Stomach (tissue), 9 donors: ENCODE data around the gene DCP1B. TPM values are rescaled to one million over a fixed set of nuclear protein-coding genes. Genes with fewer than 3 reads are reported as not detected.
A peak's percentile ranks its signal among the peaks of the same experiment; 100 is the strongest.

ENCODE experiments used
- DNase-seq, 2 donors: peaks; one replicate each; pipeline versions ENCODE4 v3.0.0 to v3.0.0-alpha.2; 2013 to 2019
- H3K27ac ChIP-seq, 5 donors: fragments of 200-600 bp in 4 of 5; sonication (generic) in 4 of 5; one replicate each; pipeline ENCODE4 v1.5.1; 2013 to 2019; ENCODE audit warnings: mild to moderate bottlenecking in 1 of 5, moderate library complexity in 1 of 5
- H3K27me3 ChIP-seq, 3 donors: fragments of 200-600 bp; sonication (generic); one replicate each; pipeline ENCODE4 v1.5.1; 2017 to 2019; ENCODE audit warnings: mixed run types in 1 of 3
- H3K36me3 ChIP-seq, 4 donors: fragments of 200-600 bp; sonication (generic); 1 replicate in 3 of 4; 2 replicates in 1 of 4; pipeline ENCODE4 v1.5.1; 2016 to 2019
- H3K4me1 ChIP-seq, 4 donors: fragments of 200-600 bp; sonication (generic); one replicate each; pipeline ENCODE4 v1.5.1; 2016 to 2019
- H3K4me3 ChIP-seq, 4 donors: fragments of 200-600 bp; sonication (generic) in 3 of 4; one replicate each; pipeline ENCODE4 v1.5.1; 2016 to 2019; ENCODE audit warnings: mild to moderate bottlenecking in 1 of 4
- H3K9me3 ChIP-seq, 4 donors: fragments of 200-600 bp; sonication (generic); one replicate each; pipeline ENCODE4 v1.5.1; 2016 to 2019
- CTCF ChIP-seq, 7 experiments: fragments of 450-650 bp in 4 of 7; fragments of 200-600 bp in 3 of 7; sonication (generic) in 3 of 7; IDR thresholded peaks; one replicate each; pipeline ENCODE4 v1.5.1; 2016 to 2019; ENCODE audit warnings: antibody characterized with exemption in 7 of 7, control low read depth in 2 of 7, mild to moderate bottlenecking in 1 of 7
- EP300 ChIP-seq: sonication (generic); formaldehyde crosslinking; IDR thresholded peaks from one replicate; pipeline ENCODE4 v1.6.1; 2017; ENCODE audit warnings: antibody characterized with exemption
- POLR2A ChIP-seq, 4 donors: fragments of 450-650 bp; IDR thresholded peaks; one replicate each; pipeline ENCODE4 v1.6.1; 2016; ENCODE audit warnings: antibody characterized with exemption in 4 of 4, control low read depth in 2 of 4, mild to moderate bottlenecking in 1 of 4, moderate library complexity in 1 of 4
- POLR2AphosphoS5 ChIP-seq, 3 donors: sonication (generic); formaldehyde crosslinking; IDR thresholded peaks; one replicate each; pipeline ENCODE4 v1.6.1; 2016; ENCODE audit warnings: antibody characterized with exemption in 3 of 3
- WGBS, 5 donors: extraction: QIAGEN DNeasy Blood & Tissue Kit in 3 of 5; methylation state at CpG; one replicate each; pipeline versions ENCODE4 v1.1.5 to v1.1.7; 2013 to 2018; 5-methylcytosine and 5-hydroxymethylcytosine counted together
- intact Hi-C: fragments of 100-400 bp; cut with DNase I; formaldehyde crosslinking; loops from one replicate; pipeline ENCODE4 v1.15.1; 2023; ENCODE audit warnings: low total_unique reads
- polyA plus RNA-seq, 3 donors: library from polyadenylated mRNA; stranded (reverse); fragments of 200-250 nt; gene quantifications; one replicate each; pipeline ENCODE4 v1.2.3, GENCODE V29; 2013
- total RNA-seq, 5 donors: library from RNA; depleted of rRNA; stranded (reverse); fragments of >200 nt; gene quantifications; one replicate each; pipeline versions ENCODE4 v1.1.0 to v1.2.3, GENCODE V29; 2014 to 2016
- donor health status: healthy with polysubstance abuse.
- donor health status: Bipolar disorder and iron deficiency.
- donor health status: healthy.

Gene DCP1B
- total and polyA plus RNA-seq, 8 donors: 5.8 to 43.2 (median 16.0) TPM; not detected in 1

- no peaks in the 10 kb centered on the region for H3K9me3 ChIP-seq
- no peaks in the 10 kb centered on the region for H3K36me3 ChIP-seq
- H3K27me3 ChIP-seq: no peaks in the 10 kb centered on the region
- H3K4me3 ChIP-seq: no peak overlapping the region
- TF ChIP-seq POLR2AphosphoS5 (IDR thresholded peaks at IDR 0.05): peak in 1 of 3 donors; percentile 15
- no peak for TF ChIP-seq CTCF (IDR thresholded peaks at IDR 0.05)
- TF ChIP-seq POLR2A (IDR thresholded peaks at IDR 0.05): no peak
- peak overlapping the region in 4 of 5 donors; percentile 1 to 53 (median 46) for H3K27ac ChIP-seq
- intact Hi-C loops: no loop called here
- H3K4me1 ChIP-seq: peaks cover 0 to 38% (median 22%) of the 10 kb centered on the region in 4 donors
- DNase-seq: peak in 1 of 2 donors; percentile 15
- 50 to 63% (median 57%) methylated on average over 5 of the region's 5 CpGs for WGBS, 5 donors
Measured at GRCh38 chr12:2008677-2009076, 4.4 kb upstream of the DCP1B start.

GRCh38 chr12:2003676-2004112 is 563 bp downstream of the DCP1B start:
- peak overlapping the region; percentile 83 to 96 (median 88) for H3K4me3 ChIP-seq
- no peaks in the 10 kb centered on the region for H3K27me3 ChIP-seq
- peak overlapping the region; percentile 90 to 94 (median 94) for H3K27ac ChIP-seq
- no peaks in the 10 kb centered on the region for H3K36me3 ChIP-seq
- intact Hi-C loops: no loop called here
- H3K9me3 ChIP-seq: no peaks in the 10 kb centered on the region
- H3K4me1 ChIP-seq: peaks cover 0 to 56% (median 34%) of the 10 kb centered on the region in 4 donors
- 0 to 1% (median 0%) methylated on average over 13 of the region's 13 CpGs for WGBS, 5 donors
- no peak for DNase-seq
- TF ChIP-seq CTCF (IDR thresholded peaks at IDR 0.05): no peak
- no peak for TF ChIP-seq EP300
- no peak for TF ChIP-seq POLR2AphosphoS5 (IDR thresholded peaks at IDR 0.05)
- no peak for TF ChIP-seq POLR2A (IDR thresholded peaks at IDR 0.05)

GRCh38 chr12:1995205-1995896 is 8.9 kb downstream of the DCP1B start:
- Histone ChIP-seq H3K4me3 (no peak overlapping the region), H3K9me3 (no peaks in the 10 kb centered on the region), H3K27me3 (no peaks in the 10 kb centered on the region), H3K4me1 (peaks cover 0 to 42% (median 23%) of the 10 kb centered on the region in 4 donors), H3K36me3 (peaks cover 3 to 51% (median 39%) of the 10 kb centered on the region in 4 donors), H3K27ac (peak overlapping the region in 3 of 5 donors; percentile 30 to 79 (median 62))
- TF ChIP-seq POLR2A (IDR thresholded peaks at IDR 0.05): no peak
- 86 to 95% (median 94%) methylated on average over 4 of the region's 4 CpGs for WGBS, 5 donors
- DNase-seq: no peak
- intact Hi-C loops: no loop called here

DNA sequence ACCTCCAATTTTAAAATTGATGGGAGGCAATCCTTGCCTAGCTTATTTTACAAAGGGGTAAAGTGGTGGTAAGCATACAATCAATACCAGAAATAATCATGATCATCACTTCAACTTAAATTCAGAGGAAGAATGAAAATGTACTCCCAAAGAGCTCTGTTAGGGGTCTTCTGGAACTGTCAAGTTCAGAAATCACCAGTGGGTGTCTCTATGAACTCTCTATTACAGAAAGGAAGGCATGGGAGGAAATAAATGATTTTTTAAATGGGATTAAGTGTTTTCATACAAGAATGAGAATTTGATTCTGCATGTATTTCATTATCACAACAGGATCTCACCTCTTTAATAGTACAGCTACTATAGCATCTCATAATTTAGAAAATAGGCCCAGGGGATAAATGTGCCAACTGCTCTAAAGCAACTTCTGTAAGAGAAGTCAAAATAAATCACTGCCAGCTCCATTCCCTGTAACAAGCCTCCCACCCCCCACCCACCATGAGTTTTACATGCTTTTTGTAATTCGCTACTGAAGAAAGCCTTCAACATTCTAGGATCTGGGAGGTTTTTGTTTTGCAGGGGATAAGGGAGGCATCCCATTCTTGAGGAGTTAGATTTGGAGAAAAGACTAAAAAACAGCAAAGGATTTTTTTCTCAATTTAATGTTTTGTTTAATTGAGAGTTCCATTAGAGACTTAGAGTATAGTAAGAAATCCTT is 9.7 kb downstream of the DCP1B start:
- Histone ChIP-seq H3K27ac (peak overlapping the region in 4 of 5 donors; percentile 62 to 79 (median 70)), H3K9me3 (no peaks in the 10 kb centered on the region), H3K36me3 (peaks cover 3 to 57% (median 45%) of the 10 kb centered on the region in 4 donors), H3K4me3 (no peak overlapping the region), H3K27me3 (no peaks in the 10 kb centered on the region), H3K4me1 (peaks cover 0 to 35% (median 19%) of the 10 kb centered on the region in 4 donors)
- 89 to 100% (median 99%) methylated on average over 1 of the region's 1 CpG for WGBS, 5 donors
- TF ChIP-seq CTCF (IDR thresholded peaks at IDR 0.05) (no peak), POLR2A (IDR thresholded peaks at IDR 0.05) (no peak), EP300 (no peak), POLR2AphosphoS5 (IDR thresholded peaks at IDR 0.05) (no peak)
- intact Hi-C loops: no loop called here
- DNase-seq: no peak
